HepG2 (cell line): ENCODE results near the gene ATP2A3. TPM values are rescaled to one million over a fixed set of nuclear protein-coding genes. Genes with fewer than 3 reads are reported as not detected.

ENCODE experiments used
- ATAC-seq: fragments of 200-7000 bp; cut with Tn5 transposase; 3 replicates; pipeline ENCODE4 v1.9.1; 2020; ENCODE audit warnings: mild to moderate bottlenecking, moderate library complexity
- BruUV-seq: library from RNA; stranded (reverse); fragments of 400-500 nt; replicated peaks from 2 replicates; lab custom pipeline; 2021; lab: Mats Ljungman, UMichigan
- CTCF ChIA-PET: fragments of 300-600 bp; formaldehyde crosslinking; extraction: SDS; loops from one replicate; lab custom pipeline; 2021; ENCODE audit warnings: low total read pairs, inconsistent platforms, low intra/inter-chr PET ratio; lab: Yijun Ruan, JAX
- POLR2A ChIA-PET: fragments of 350-600 bp; sonication (Branson Sonifier 250); formaldehyde crosslinking; loops from one replicate; lab custom pipeline; 2020; ENCODE audit warnings: antibody characterized with exemption, inconsistent platforms; lab: Yijun Ruan, JAX
- DNase-seq: peaks from one replicate; pipeline ENCODE4 v3.0.0-alpha.2; 2015; ENCODE audit warnings: low spot score
- FAIRE-seq: peaks from 3 replicates; lab custom pipeline; 2011; peaks lifted over from hg19 to GRCh38; lab: Jason Lieb, UNC
- H2AFZ ChIP-seq: one replicate; pipeline ENCODE4 v1.6.1; 2011; ENCODE audit warnings: low read length, inconsistent platforms
- H3K27ac ChIP-seq: fragments of 300-600 bp; 3 replicates; pipeline ENCODE4 v1.8.0; 2011; ENCODE audit warnings: mixed run types, mild to moderate bottlenecking, mixed read lengths, low read length, inconsistent platforms; ENCODE audit not compliant: insufficient read depth; ENCODE audit errors: extremely low read length
- H3K27me3 ChIP-seq, 2 experiments: fragments of 200-600 bp in 1 of 2; 2 replicates in 1 of 2; 3 replicates in 1 of 2; pipeline versions ENCODE4 v1.6.0 to v1.8.0; 2011; ENCODE audit warnings: low read length in 2 of 2, mild to moderate bottlenecking in 2 of 2, moderate library complexity in 2 of 2, inconsistent platforms in 1 of 2; ENCODE audit not compliant: insufficient read depth in 2 of 2, control insufficient read depth in 1 of 2
- H3K36me3 ChIP-seq, 2 experiments: fragments of 200-600 bp in 1 of 2; replicated peaks in 1 of 2; 2 replicates in 1 of 2; 3 replicates in 1 of 2; pipeline versions ENCODE4 v1.5.1 to v1.8.0; 2011; ENCODE audit warnings: low read length in 2 of 2, inconsistent platforms in 1 of 2; ENCODE audit not compliant: insufficient read depth in 2 of 2, control insufficient read depth in 1 of 2
- H3K4me1 ChIP-seq: 2 replicates; pipeline ENCODE4 v1.5.1; 2012; ENCODE audit warnings: low read length, inconsistent platforms; ENCODE audit not compliant: insufficient read depth
- H3K4me2 ChIP-seq: 2 replicates; pipeline ENCODE4 v1.6.0; 2011; ENCODE audit warnings: low read depth, low read length, inconsistent platforms
- H3K4me3 ChIP-seq, 3 experiments: fragments of 200-600 bp in 1 of 3; sonication (generic), shearing (Covaris generic) in 1 of 3; replicated peaks in 1 of 3; 2 replicates each; pipeline ENCODE4 v1.5.1; 2011 to 2016; ENCODE audit warnings: low read length in 3 of 3, inconsistent platforms in 2 of 3, low read depth in 2 of 3, mild to moderate bottlenecking in 2 of 3, control low read depth in 1 of 3, mixed read lengths in 1 of 3; ENCODE audit not compliant: insufficient read depth in 1 of 3
- H3K79me2 ChIP-seq: one replicate; pipeline ENCODE4 v1.6.1; 2011; ENCODE audit warnings: low read length, inconsistent platforms; ENCODE audit not compliant: insufficient read depth
- H3K9ac ChIP-seq: 2 replicates; pipeline ENCODE4 v1.6.0; 2011; ENCODE audit warnings: mild to moderate bottlenecking, low read depth, low read length, inconsistent platforms; ENCODE audit not compliant: insufficient read depth
- H3K9me3 ChIP-seq: 2 replicates; pipeline ENCODE4 v1.5.1; 2012; ENCODE audit warnings: mild to moderate bottlenecking, low read length
- H4K20me1 ChIP-seq: 2 replicates; pipeline ENCODE4 v1.6.0; 2011; ENCODE audit warnings: inconsistent platforms, mild to moderate bottlenecking, low read length, moderate library complexity; ENCODE audit not compliant: insufficient read depth
- ATF7-NPFF ChIP-seq: sonication (generic); formaldehyde crosslinking; IDR thresholded peaks from 2 replicates; pipeline ENCODE4 v1.8.1; 2023; ENCODE audit warnings: mild to moderate bottlenecking, low read depth, missing genetic modification reagents, moderate library complexity
- ELF3 ChIP-seq: IDR thresholded peaks from 2 replicates; pipeline ENCODE4 v1.6.1; 2016; ENCODE audit warnings: missing genetic modification reagents, missing compliant biosample characterization
- EP300 ChIP-seq, 3 experiments: sonication (generic) in 1 of 3; formaldehyde crosslinking in 1 of 3; IDR thresholded peaks; 2 replicates each; pipeline versions ENCODE4 v1.5.1 to v1.6.1; 2011 to 2020; ENCODE audit warnings: low read depth in 2 of 3, low read length in 2 of 3, borderline replicate concordance in 1 of 3, improper control_type of control experiment in 1 of 3, mild to moderate bottlenecking in 1 of 3, missing genetic modification reagents in 1 of 3, moderate library complexity in 1 of 3
- FOXC1 ChIP-seq: sonication (generic); formaldehyde crosslinking; IDR thresholded peaks from 2 replicates; pipeline ENCODE4 v1.8.0; 2022; ENCODE audit warnings: mild to moderate bottlenecking, missing genetic modification reagents, borderline replicate concordance
- FOXJ3 ChIP-seq: sonication (generic); formaldehyde crosslinking; IDR thresholded peaks from 2 replicates; pipeline ENCODE4 v1.4.0; 2020; ENCODE audit warnings: missing genetic modification reagents, mild to moderate bottlenecking, borderline replicate concordance
- HMG20A ChIP-seq: IDR thresholded peaks from 2 replicates; pipeline ENCODE4 v1.6.1; 2016; ENCODE audit warnings: borderline replicate concordance
- HNF4G ChIP-seq, 2 experiments: sonication (generic) in 1 of 2; formaldehyde crosslinking in 1 of 2; IDR thresholded peaks; 2 replicates each; pipeline versions ENCODE4 v1.4.0 to v1.6.1; 2011 to 2020; ENCODE audit warnings: borderline replicate concordance in 2 of 2, low read depth in 2 of 2, mild to moderate bottlenecking in 2 of 2, low read length in 1 of 2, missing genetic modification reagents in 1 of 2, moderate library complexity in 1 of 2
- LRRFIP1 ChIP-seq: sonication (generic); formaldehyde crosslinking; conservative IDR thresholded peaks from 2 replicates; pipeline ENCODE4 v1.4.0; 2020; ENCODE audit warnings: missing genetic modification reagents
- MBD4 ChIP-seq: IDR thresholded peaks from 2 replicates; pipeline ENCODE4 v1.6.1; 2012; ENCODE audit warnings: low read length, inconsistent platforms, borderline replicate concordance
- MYPOP ChIP-seq: sonication (generic); formaldehyde crosslinking; IDR thresholded peaks from 2 replicates; pipeline ENCODE4 v1.8.1; 2023; ENCODE audit warnings: mild to moderate bottlenecking, moderate library complexity, missing genetic modification reagents
- NFIC ChIP-seq: IDR thresholded peaks from 2 replicates; pipeline ENCODE4 v1.6.1; 2012; ENCODE audit warnings: mild to moderate bottlenecking, low read length, inconsistent platforms
- PCBP1 ChIP-seq: fragments of 200-400 bp; formaldehyde crosslinking; IDR thresholded peaks from 2 replicates; pipeline ENCODE4 v1.6.1; 2017; ENCODE audit warnings: mild to moderate bottlenecking, low read depth, low read length, borderline replicate concordance
- PHF5A ChIP-seq: IDR thresholded peaks from one replicate; pipeline ENCODE4 v1.6.1; 2018; ENCODE audit warnings: low read depth, missing genetic modification reagents; ENCODE audit not compliant: unreplicated experiment
- SNRNP70 ChIP-seq: fragments of 200-400 bp; formaldehyde crosslinking; IDR thresholded peaks from 2 replicates; pipeline ENCODE4 v1.6.1; 2017; ENCODE audit warnings: mild to moderate bottlenecking, low read depth, low read length, moderate library complexity
- ZC3H4 ChIP-seq: sonication (generic); formaldehyde crosslinking; IDR thresholded peaks from 2 replicates; pipeline ENCODE4 v1.4.0; 2020; ENCODE audit warnings: missing genetic modification reagents, borderline replicate concordance
- ZNF264 ChIP-seq: sonication (generic); formaldehyde crosslinking; IDR thresholded peaks from 2 replicates; pipeline ENCODE4 v1.4.0; 2020; ENCODE audit warnings: missing genetic modification reagents
- ZNF570 ChIP-seq: sonication (generic); formaldehyde crosslinking; IDR thresholded peaks from 2 replicates; pipeline ENCODE4 v1.4.0; 2020; ENCODE audit warnings: mild to moderate bottlenecking, missing genetic modification reagents, borderline replicate concordance
- ZNF605 ChIP-seq: sonication (generic); formaldehyde crosslinking; IDR thresholded peaks from 2 replicates; pipeline ENCODE4 v1.8.0; 2022; ENCODE audit warnings: mild to moderate bottlenecking, missing genetic modification reagents
- ZNF782 ChIP-seq: sonication (generic); formaldehyde crosslinking; IDR thresholded peaks from 2 replicates; pipeline ENCODE4 v1.4.0; 2020; ENCODE audit warnings: missing genetic modification reagents, mild to moderate bottlenecking, borderline replicate concordance
- WGBS: methylation state at CpG from one replicate; pipeline ENCODE4 v1.1.6; 2017; ENCODE audit warnings: low lambda C conversion rate; 5-methylcytosine and 5-hydroxymethylcytosine counted together
- in situ Hi-C: cut with HindIII; loops from 2 replicates; pipeline ENCODE4 v1.10.0; 2017; ENCODE audit warnings: low pct_unique_long_range_greater_than_20kb; ENCODE audit not compliant: extremely low pct_ligation_motif_present
- intact Hi-C: fragments of 100-400 bp; cut with micrococcal nuclease; formaldehyde crosslinking; loops from one replicate; pipeline ENCODE4 v1.10.0; 2022; ENCODE audit not compliant: unreplicated experiment
- polyA plus RNA-seq, 8 experiments: library from polyadenylated mRNA; depleted of rRNA in 3 of 8; stranded (reverse) in 7 of 8; unstranded in 1 of 8; fragments of >200 nt; fragmentation: Illumina TruSeq in 4 of 8; extraction: Trizol in 4 of 8; gene quantifications; 2 replicates each; pipeline versions ENCODE4 v1.2.1 to v1.2.3, GENCODE V29; 2011 to 2016; ENCODE audit warnings: low read depth in 4 of 8, missing spikeins in 1 of 8, mixed read lengths in 1 of 8; ENCODE audit not compliant: insufficient read depth in 1 of 8
- total RNA-seq, 5 experiments: library from RNA; depleted of rRNA; stranded (reverse); fragments of >200 nt; fragmentation: Illumina TruSeq; extraction: Trizol; gene quantifications; 2 replicates each; pipeline ENCODE4 v1.2.3, GENCODE V29; 2016; ENCODE audit warnings: low read depth in 1 of 5

ATP2A3 gene
- total and polyA plus RNA-seq, 2 of the 13 experiments (the other 11 are each of a cell fraction or from before 2014, with no cell fraction given), result 0.07 TPM; not detected in 1

GRCh38 chr17:3954086-3954485 is 10.2 kb downstream of the ATP2A3 start:
- ATAC-seq, result no peak
- no peak for FAIRE-seq
- intact Hi-C loops, result no loop called here
- no peaks in the 10 kb centered on the region for H3K36me3 ChIP-seq
- no peaks in the 10 kb centered on the region for H3K9me3 ChIP-seq
- no peak for TF ChIP-seq MBD4
- no peak for TF ChIP-seq ZNF570 (CRISPR knock-in tag)
- no peak for TF ChIP-seq ATF7-NPFF (CRISPR knock-in tag)
- TF ChIP-seq HNF4G (IDR thresholded peaks at IDR 0.05; ENCODE audit: borderline replicate concordance, low read depth, low read length), result no peak
- no peak for TF ChIP-seq HNF4G (CRISPR knock-in tag; IDR thresholded peaks at IDR 0.05; ENCODE audit: borderline replicate concordance, low read depth)
- no peak for TF ChIP-seq SNRNP70
- TF ChIP-seq LRRFIP1, result no peak
- TF ChIP-seq ZNF782 (CRISPR knock-in tag), result no peak
- TF ChIP-seq ZNF264, result no peak
- no peak for TF ChIP-seq HMG20A (CRISPR knock-in tag)
- TF ChIP-seq FOXC1 (CRISPR knock-in tag), result no peak
- TF ChIP-seq FOXJ3 (CRISPR knock-in tag), result no peak
- TF ChIP-seq MYPOP, result no peak
- TF ChIP-seq ZNF605, result no peak
- TF ChIP-seq NFIC, result no peak
- no peak for TF ChIP-seq PCBP1
- no peak for TF ChIP-seq ZC3H4 (CRISPR knock-in tag)
- TF ChIP-seq PHF5A (CRISPR knock-in tag), result no peak
- TF ChIP-seq EP300 (IDR thresholded peaks at IDR 0.05; ENCODE audit: low read depth in 2 of 2, low read length in 2 of 2), result no peak
- TF ChIP-seq EP300 (CRISPR knock-in tag; IDR thresholded peaks at IDR 0.05; ENCODE audit: borderline replicate concordance), result no peak
- no peak for TF ChIP-seq ELF3
- TF ChIP-seq, all 625 proteins: peak for 0
- in situ Hi-C loops, result no loop called here
- WGBS, result 60% methylated on average over 8 of the region's 10 CpGs
- H3K79me2 ChIP-seq, result no peaks in the 10 kb centered on the region
- H3K4me2 ChIP-seq, result no peak overlapping the region
- H3K27me3 ChIP-seq, result peaks cover 2 to 30% of the 10 kb centered on the region in 2 experiments; a peak in 3 of 5 replicates
- DNase-seq, result no peak
- H3K4me3 ChIP-seq, result no peak overlapping the region
- H3K27ac ChIP-seq, result no peak overlapping the region
- H3K4me1 ChIP-seq, result peaks cover 15% of the 10 kb centered on the region
- no peak overlapping the region for H3K9ac ChIP-seq
- no peaks in the 10 kb centered on the region for H4K20me1 ChIP-seq
- no peak overlapping the region for H2AFZ ChIP-seq
- POLR2A ChIA-PET, result no interaction called here
- BruUV-seq, result no TSS peak
- CTCF ChIA-PET, result no interaction called here
